Vagina (tissue), 2 donors: ENCODE results near the gene MEG3.

Experiments used
- POLR2A ChIP-seq, 2 donors: fragments of 450-650 bp; IDR thresholded peaks; one replicate each; pipeline ENCODE4 v1.6.1; 2017; ENCODE audit warnings: antibody characterized with exemption in 2 of 2, mild to moderate bottlenecking in 2 of 2, moderate library complexity in 2 of 2
- POLR2AphosphoS5 ChIP-seq, 2 donors: sonication (generic); formaldehyde crosslinking; IDR thresholded peaks; one replicate each; pipeline ENCODE4 v1.9.0; 2017; ENCODE audit warnings: antibody characterized with exemption in 2 of 2, mild to moderate bottlenecking in 2 of 2, low read depth in 1 of 2; ENCODE audit not compliant: insufficient read depth in 1 of 2
- TF ChIP-seq, protein P1 (sequence below), 3 experiments: fragments of 450-650 bp in 2 of 3; fragments of 200-600 bp in 1 of 3; sonication (generic) in 1 of 3; IDR thresholded peaks; one replicate each; pipeline ENCODE4 v1.5.1; 2017 to 2019; ENCODE audit warnings: antibody characterized with exemption in 3 of 3, mild to moderate bottlenecking in 2 of 3, moderate library complexity in 2 of 3

DNA sequence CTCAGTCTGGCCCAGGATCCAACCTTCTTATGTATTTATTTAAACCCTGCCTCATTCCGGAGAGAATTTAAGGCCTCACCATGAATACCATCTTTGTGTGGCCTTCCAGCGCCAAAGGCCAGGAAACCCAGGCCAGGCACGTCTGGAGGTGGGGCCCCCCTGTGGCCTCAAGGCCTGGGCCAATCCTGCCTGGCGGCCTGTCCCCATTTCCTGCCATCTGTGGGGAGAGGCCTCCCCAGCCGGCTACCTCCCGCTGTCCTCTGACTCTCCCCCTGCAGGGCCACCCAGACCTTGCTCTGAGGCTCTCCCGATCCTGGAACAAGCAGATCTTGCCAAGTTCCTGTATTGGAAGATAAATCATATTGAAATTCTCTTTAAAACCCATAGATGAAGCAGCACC lies 37.4 kb upstream of the MEG3 start:
- TF ChIP-seq, protein P1, sequence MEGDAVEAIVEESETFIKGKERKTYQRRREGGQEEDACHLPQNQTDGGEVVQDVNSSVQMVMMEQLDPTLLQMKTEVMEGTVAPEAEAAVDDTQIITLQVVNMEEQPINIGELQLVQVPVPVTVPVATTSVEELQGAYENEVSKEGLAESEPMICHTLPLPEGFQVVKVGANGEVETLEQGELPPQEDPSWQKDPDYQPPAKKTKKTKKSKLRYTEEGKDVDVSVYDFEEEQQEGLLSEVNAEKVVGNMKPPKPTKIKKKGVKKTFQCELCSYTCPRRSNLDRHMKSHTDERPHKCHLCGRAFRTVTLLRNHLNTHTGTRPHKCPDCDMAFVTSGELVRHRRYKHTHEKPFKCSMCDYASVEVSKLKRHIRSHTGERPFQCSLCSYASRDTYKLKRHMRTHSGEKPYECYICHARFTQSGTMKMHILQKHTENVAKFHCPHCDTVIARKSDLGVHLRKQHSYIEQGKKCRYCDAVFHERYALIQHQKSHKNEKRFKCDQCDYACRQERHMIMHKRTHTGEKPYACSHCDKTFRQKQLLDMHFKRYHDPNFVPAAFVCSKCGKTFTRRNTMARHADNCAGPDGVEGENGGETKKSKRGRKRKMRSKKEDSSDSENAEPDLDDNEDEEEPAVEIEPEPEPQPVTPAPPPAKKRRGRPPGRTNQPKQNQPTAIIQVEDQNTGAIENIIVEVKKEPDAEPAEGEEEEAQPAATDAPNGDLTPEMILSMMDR (IDR thresholded peaks at IDR 0.05), result no peak
- TF ChIP-seq POLR2A (IDR thresholded peaks at IDR 0.05), result no peak
- no peak for TF ChIP-seq POLR2AphosphoS5 (IDR thresholded peaks at IDR 0.05; ENCODE audit: insufficient read depth in 1 of 2, low read depth in 1 of 2)
